Breast epithelium (tissue), 4 donors: ENCODE measurements around the gene LUZP1. TPM values are rescaled to one million over a fixed set of nuclear protein-coding genes. Genes with fewer than 3 reads are reported as not detected.

Experiments used
- DNase-seq, 2 donors: peaks; one replicate each; pipeline ENCODE4 v3.0.0-alpha.2; 2019; ENCODE audit warnings: low spot score in 2 of 2
- H3K27ac ChIP-seq, 2 donors: fragments of 200-600 bp; sonication (generic) in 1 of 2; one replicate each; pipeline ENCODE4 v1.5.1; 2016 to 2019; ENCODE audit warnings: mild to moderate bottlenecking in 1 of 2
- H3K27me3 ChIP-seq, 2 donors: fragments of 200-600 bp; sonication (generic) in 1 of 2; one replicate each; pipeline versions ENCODE4 v1.5.1 to v1.6.0; 2017 to 2019; ENCODE audit warnings: control low read depth in 1 of 2, mild to moderate bottlenecking in 1 of 2
- H3K36me3 ChIP-seq: fragments of 200-600 bp; one replicate; pipeline ENCODE4 v1.5.1; 2019
- H3K4me1 ChIP-seq, 2 donors: fragments of 200-600 bp; sonication (generic); one replicate each; pipeline ENCODE4 v1.5.1; 2016 to 2019; ENCODE audit warnings: control low read depth in 1 of 2
- H3K4me3 ChIP-seq, 3 donors: fragments of 200-600 bp; sonication (generic); 1 replicate in 2 of 3; 2 replicates in 1 of 3; pipeline ENCODE4 v1.5.1; 2016 to 2019; ENCODE audit warnings: mild to moderate bottlenecking in 3 of 3, moderate library complexity in 2 of 3
- H3K9me3 ChIP-seq, 2 donors: fragments of 200-600 bp; sonication (generic) in 1 of 2; one replicate each; pipeline ENCODE4 v1.5.1; 2016 to 2019; ENCODE audit warnings: control low read depth in 1 of 2
- CTCF ChIP-seq, 3 donors: fragments of 450-650 bp; IDR thresholded peaks; one replicate each; pipeline ENCODE4 v1.5.1; 2016 to 2017; ENCODE audit warnings: antibody characterized with exemption in 3 of 3, mild to moderate bottlenecking in 3 of 3, moderate library complexity in 3 of 3
- POLR2A ChIP-seq: fragments of 450-650 bp; IDR thresholded peaks from one replicate; pipeline ENCODE4 v1.6.1; 2016; ENCODE audit warnings: antibody characterized with exemption, mild to moderate bottlenecking, moderate library complexity
- POLR2AphosphoS5 ChIP-seq, 3 donors: sonication (generic); formaldehyde crosslinking; IDR thresholded peaks; one replicate each; pipeline ENCODE4 v1.6.1; 2017; ENCODE audit warnings: antibody characterized with exemption in 3 of 3
- intact Hi-C: fragments of 100-400 bp; cut with DNase I; formaldehyde crosslinking; loops from one replicate; pipeline ENCODE4 v1.15.1; 2023; ENCODE audit warnings: low total_unique reads
- total RNA-seq, 3 donors: library from RNA; depleted of rRNA; stranded (reverse); fragments of >200 nt; gene quantifications; one replicate each; pipeline ENCODE4 v1.1.0, GENCODE V29; 2016

The LUZP1 gene
- total RNA-seq, 3 donors from 2014 or later, result 21.0 to 26.6 (median 24.6) TPM

- H3K9me3 ChIP-seq, result no peaks in the 10 kb centered on the region
- intact Hi-C loops, result no loop called here
- no peak overlapping the region for H3K27ac ChIP-seq
- TF ChIP-seq POLR2A (no peak), CTCF (IDR thresholded peaks at IDR 0.05) (no peak), POLR2AphosphoS5 (IDR thresholded peaks at IDR 0.05) (no peak)
- H3K4me1 ChIP-seq, result no peaks in the 10 kb centered on the region
- no peak overlapping the region for H3K4me3 ChIP-seq
- H3K36me3 ChIP-seq, result no peaks in the 10 kb centered on the region
- H3K27me3 ChIP-seq, result no peaks in the 10 kb centered on the region
- DNase-seq, result no peak
These were observed 5.3 kb downstream of the LUZP1 start for GRCh38 chr1:23163395-23163794.

GRCh38 chr1:23159963-23160877 is 8.4 kb downstream of the LUZP1 start:
- H3K4me1 ChIP-seq, result no peaks in the 10 kb centered on the region
- TF ChIP-seq CTCF (IDR thresholded peaks at IDR 0.05) (no peak), POLR2A (no peak), POLR2AphosphoS5 (IDR thresholded peaks at IDR 0.05) (no peak)

GRCh38 chr1:23156940-23157339 is 11.7 kb downstream of the LUZP1 start:
- intact Hi-C loops, result no loop called here

More at GRCh38 chr1:23159963-23160877, 8.4 kb downstream of the LUZP1 start:
- intact Hi-C loops, result no loop called here
- H3K4me3 ChIP-seq, result no peak overlapping the region
- no peak overlapping the region for H3K27ac ChIP-seq
- H3K36me3 ChIP-seq, result no peaks in the 10 kb centered on the region
- no peak for DNase-seq
- no peaks in the 10 kb centered on the region for H3K27me3 ChIP-seq
- H3K9me3 ChIP-seq, result no peaks in the 10 kb centered on the region

GRCh38 chr1:23152966-23153684 is 15.5 kb downstream of the LUZP1 start:
- H3K27me3 ChIP-seq, result no peaks in the 10 kb centered on the region
- no peak overlapping the region for H3K4me3 ChIP-seq
- no peaks in the 10 kb centered on the region for H3K36me3 ChIP-seq
- no peak overlapping the region for H3K27ac ChIP-seq
- no peaks in the 10 kb centered on the region for H3K4me1 ChIP-seq
- no peaks in the 10 kb centered on the region for H3K9me3 ChIP-seq
- DNase-seq, result no peak
- intact Hi-C loops, result no loop called here
- no peak for TF ChIP-seq POLR2AphosphoS5 (IDR thresholded peaks at IDR 0.05)
- no peak for TF ChIP-seq POLR2A
- TF ChIP-seq CTCF (IDR thresholded peaks at IDR 0.05), result no peak

More at GRCh38 chr1:23156940-23157339, 11.7 kb downstream of the LUZP1 start:
- H3K4me3 ChIP-seq, result no peak overlapping the region
- H3K27me3 ChIP-seq, result no peaks in the 10 kb centered on the region
- no peaks in the 10 kb centered on the region for H3K4me1 ChIP-seq
- no peaks in the 10 kb centered on the region for H3K36me3 ChIP-seq
- no peak for DNase-seq
- no peak for TF ChIP-seq POLR2A
- TF ChIP-seq POLR2AphosphoS5 (IDR thresholded peaks at IDR 0.05), result no peak
- TF ChIP-seq CTCF (IDR thresholded peaks at IDR 0.05), result no peak
- H3K27ac ChIP-seq, result no peak overlapping the region
- no peaks in the 10 kb centered on the region for H3K9me3 ChIP-seq

- H3K36me3 ChIP-seq, result no peaks in the 10 kb centered on the region
- H3K9me3 ChIP-seq, result no peaks in the 10 kb centered on the region
- TF ChIP-seq CTCF (IDR thresholded peaks at IDR 0.05), result no peak
- no peak for TF ChIP-seq POLR2AphosphoS5 (IDR thresholded peaks at IDR 0.05)
- TF ChIP-seq POLR2A, result no peak
- no peaks in the 10 kb centered on the region for H3K4me1 ChIP-seq
- DNase-seq, result no peak
- no peak overlapping the region for H3K4me3 ChIP-seq
- intact Hi-C loops, result no loop called here
- no peaks in the 10 kb centered on the region for H3K27me3 ChIP-seq
- peak overlapping the region; percentile 27 to 48 for H3K27ac ChIP-seq
These were observed 17.9 kb downstream of the LUZP1 start for GRCh38 chr1:23150742-23151141.
